ENCODE data around the gene FYN. TPM values are rescaled to one million over a fixed set of nuclear protein-coding genes. Genes with fewer than 3 reads are reported as not detected.

FYN gene
- total and polyA plus RNA-seq, 2 of the 4 experiments (the other 2 are of a cell fraction) = 30.8 to 36.4 TPM

DNA sequence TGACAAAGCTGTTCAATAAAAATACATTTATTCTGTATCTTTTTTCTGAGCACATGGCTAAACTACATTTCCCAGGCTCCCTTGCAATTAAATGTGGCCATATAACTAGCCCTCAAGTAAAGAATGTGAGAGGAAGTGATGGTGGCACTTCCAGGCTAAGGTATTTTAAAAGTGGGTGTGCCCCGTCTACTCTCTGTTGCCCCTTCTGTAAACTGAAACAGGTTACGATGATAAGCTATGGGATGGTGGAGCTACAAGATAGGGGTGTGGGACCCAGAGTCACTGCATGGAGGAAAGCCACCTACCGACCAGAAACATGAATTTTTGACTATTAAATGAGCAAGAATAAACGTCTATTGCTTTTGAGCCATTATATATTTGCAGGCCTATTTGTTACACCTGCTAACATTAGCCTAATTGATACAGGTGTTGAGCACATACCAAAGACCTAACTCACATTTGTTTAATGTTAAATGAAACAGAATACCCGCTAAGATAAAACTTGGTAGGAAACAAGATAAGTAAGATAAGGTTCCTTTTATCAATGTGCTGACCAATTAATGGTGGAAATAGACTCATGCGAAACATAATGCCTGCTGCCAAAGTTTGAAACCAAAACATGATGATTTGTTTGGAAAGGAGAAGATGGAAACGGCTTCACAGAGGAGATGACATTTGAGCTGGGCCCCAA is 3.1 kb downstream of the FYN start:
- DNase-seq (no peak), ATAC-seq (ENCODE audit: low read depth) (no peak)
- Histone ChIP-seq H3K4me1 (ENCODE audit: control insufficient read depth, insufficient read depth, low read length) (peaks cover 1% of the 10 kb centered on the region; the same call in 1 of the 2 replicates), H2AFZ (replicated peaks; ENCODE audit: low read length, poor library complexity) (no peak overlapping the region), H4K91ac (ENCODE audit: insufficient read depth, low read depth, low read length) (no peak overlapping the region), H4K8ac (ENCODE audit: low read depth in 2 of 2, low read length in 2 of 2) (no peak overlapping the region), H3K27ac (ENCODE audit: insufficient read depth, low read length) (no peak overlapping the region), H2AK5ac (ENCODE audit: low read depth, low read length) (no peak overlapping the region), H3K27me3 (ENCODE audit: control insufficient read depth, insufficient read depth, low read length) (0 out of 2 replicates have a peak, but pooled peaks cover 2% of the 10 kb centered on the region), H3K4ac (ENCODE audit: low read depth, low read length) (no peak overlapping the region), H3K9me1 (ENCODE audit: insufficient read depth, low read length) (peaks cover 3% of the 10 kb centered on the region; the same call in 1 of the 2 replicates), H3K9ac (ENCODE audit: low read depth, low read length) (no peak overlapping the region), H4K5ac (ENCODE audit: low read depth, low read length) (no peak overlapping the region), H3K56ac (ENCODE audit: extremely low read depth, insufficient read depth, low read length) (no peak overlapping the region), H3K14ac (replicated peaks; ENCODE audit: low read depth, low read length) (no peak overlapping the region), H2BK120ac (ENCODE audit: low read depth, low read length) (no peak overlapping the region), H3K4me3 (ENCODE audit: insufficient read depth, low read depth, low read length) (no peak overlapping the region), H3K23ac (ENCODE audit: low read depth, low read length) (no peak overlapping the region; the same call in 1 of the 2 replicates), H2BK20ac (ENCODE audit: low read depth, low read length) (no peak overlapping the region), H2AK9ac (replicated peaks; ENCODE audit: low read depth, low read length, poor library complexity) (no peak overlapping the region), H4K20me1 (ENCODE audit: insufficient read depth, low read length) (peaks cover 3% of the 10 kb centered on the region; the same call in 1 of the 2 replicates), H3K4me2 (ENCODE audit: low read depth, low read length) (peak overlapping the region; percentile 41; the same call in 1 of the 2 replicates), H2BK5ac (ENCODE audit: low read depth, low read length, poor library complexity, severe bottlenecking) (no peak overlapping the region), H2BK15ac (ENCODE audit: low read depth, low read length) (no peak overlapping the region), H3K79me1 (ENCODE audit: low read depth in 1 of 2, low read length in 2 of 2) (peaks cover 35 to 38% of the 10 kb centered on the region in 2 experiments), H3K36me3 (ENCODE audit: control insufficient read depth, insufficient read depth, low read length) (no peaks in the 10 kb centered on the region), H3K9me3 (ENCODE audit: control insufficient read depth, insufficient read depth, low read length) (no peaks in the 10 kb centered on the region), H3K18ac (ENCODE audit: low read depth, low read length) (no peak overlapping the region)
- in situ Hi-C loops (cut with MboI; ENCODE audit: low sequenced_read_pairs) (no loop called here), intact Hi-C loops (cut with micrococcal nuclease) (loop anchor here (5.0 kb wide), 2 partner anchors 68 to 102 kb away; no protein-coding TSS in a partner anchor), dilution Hi-C loops (cut with HindIII; ENCODE audit: low sequenced_read_pairs, unreplicated experiment) (no loop called here)
- TSS peak; percentile 20 for BruUV-seq (replicated peaks)
- CTCF ChIA-PET = no interaction called here
- POLR2A ChIA-PET (ENCODE audit: unreplicated experiment) = interaction anchor here (0.5 kb wide), 1 partner anchor 995 kb away, joined by 5 read pairs; no protein-coding TSS in a partner anchor
- whole genome bisulfite sequencing, 2 experiments (ENCODE audit: extremely low coverage in 2 of 2, insufficient read length in 1 of 2) = 93% methylated on average over 3 of the region's 7 CpGs; no CpG with 5 or more reads in 1 of the 2 experiments
- TF ChIP-seq, protein P1, sequence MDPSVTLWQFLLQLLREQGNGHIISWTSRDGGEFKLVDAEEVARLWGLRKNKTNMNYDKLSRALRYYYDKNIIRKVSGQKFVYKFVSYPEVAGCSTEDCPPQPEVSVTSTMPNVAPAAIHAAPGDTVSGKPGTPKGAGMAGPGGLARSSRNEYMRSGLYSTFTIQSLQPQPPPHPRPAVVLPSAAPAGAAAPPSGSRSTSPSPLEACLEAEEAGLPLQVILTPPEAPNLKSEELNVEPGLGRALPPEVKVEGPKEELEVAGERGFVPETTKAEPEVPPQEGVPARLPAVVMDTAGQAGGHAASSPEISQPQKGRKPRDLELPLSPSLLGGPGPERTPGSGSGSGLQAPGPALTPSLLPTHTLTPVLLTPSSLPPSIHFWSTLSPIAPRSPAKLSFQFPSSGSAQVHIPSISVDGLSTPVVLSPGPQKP (IDR thresholded peaks at IDR 0.05; ENCODE audit: borderline replicate concordance, low read depth, low read length) = no peak
- TF ChIP-seq FOS (IDR thresholded peaks at IDR 0.05; ENCODE audit: low read depth, low read length) = no peak
- TF ChIP-seq, protein P2, sequence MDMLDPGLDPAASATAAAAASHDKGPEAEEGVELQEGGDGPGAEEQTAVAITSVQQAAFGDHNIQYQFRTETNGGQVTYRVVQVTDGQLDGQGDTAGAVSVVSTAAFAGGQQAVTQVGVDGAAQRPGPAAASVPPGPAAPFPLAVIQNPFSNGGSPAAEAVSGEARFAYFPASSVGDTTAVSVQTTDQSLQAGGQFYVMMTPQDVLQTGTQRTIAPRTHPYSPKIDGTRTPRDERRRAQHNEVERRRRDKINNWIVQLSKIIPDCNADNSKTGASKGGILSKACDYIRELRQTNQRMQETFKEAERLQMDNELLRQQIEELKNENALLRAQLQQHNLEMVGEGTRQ (IDR thresholded peaks at IDR 0.05; ENCODE audit: low read depth, low read length) = no peak
- TF ChIP-seq, protein P3, sequence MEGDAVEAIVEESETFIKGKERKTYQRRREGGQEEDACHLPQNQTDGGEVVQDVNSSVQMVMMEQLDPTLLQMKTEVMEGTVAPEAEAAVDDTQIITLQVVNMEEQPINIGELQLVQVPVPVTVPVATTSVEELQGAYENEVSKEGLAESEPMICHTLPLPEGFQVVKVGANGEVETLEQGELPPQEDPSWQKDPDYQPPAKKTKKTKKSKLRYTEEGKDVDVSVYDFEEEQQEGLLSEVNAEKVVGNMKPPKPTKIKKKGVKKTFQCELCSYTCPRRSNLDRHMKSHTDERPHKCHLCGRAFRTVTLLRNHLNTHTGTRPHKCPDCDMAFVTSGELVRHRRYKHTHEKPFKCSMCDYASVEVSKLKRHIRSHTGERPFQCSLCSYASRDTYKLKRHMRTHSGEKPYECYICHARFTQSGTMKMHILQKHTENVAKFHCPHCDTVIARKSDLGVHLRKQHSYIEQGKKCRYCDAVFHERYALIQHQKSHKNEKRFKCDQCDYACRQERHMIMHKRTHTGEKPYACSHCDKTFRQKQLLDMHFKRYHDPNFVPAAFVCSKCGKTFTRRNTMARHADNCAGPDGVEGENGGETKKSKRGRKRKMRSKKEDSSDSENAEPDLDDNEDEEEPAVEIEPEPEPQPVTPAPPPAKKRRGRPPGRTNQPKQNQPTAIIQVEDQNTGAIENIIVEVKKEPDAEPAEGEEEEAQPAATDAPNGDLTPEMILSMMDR (conservative IDR thresholded peaks at IDR 0.05; ENCODE audit: low read depth, low read length) = no peak
- no peak for TF ChIP-seq BHLHE40 (IDR thresholded peaks at IDR 0.05; ENCODE audit: low read depth, low read length)
- TF ChIP-seq POLR2A (IDR thresholded peaks at IDR 0.05; ENCODE audit: low read depth, low read length) = no peak
- no peak for TF ChIP-seq RAD21 (IDR thresholded peaks at IDR 0.05; ENCODE audit: low read length)
- TF ChIP-seq NFE2L2 (IDR thresholded peaks at IDR 0.05; ENCODE audit: low read depth, low read length) = no peak
- no peak for TF ChIP-seq MXI1 (IDR thresholded peaks at IDR 0.05; ENCODE audit: borderline replicate concordance, low read depth, low read length)
- TF ChIP-seq MAFK (IDR thresholded peaks at IDR 0.05; ENCODE audit: low read depth, low read length) = no peak
- no peak for TF ChIP-seq RCOR1 (IDR thresholded peaks at IDR 0.05; ENCODE audit: insufficient replicate concordance, low read length)
- no peak for TF ChIP-seq CHD1 (IDR thresholded peaks at IDR 0.05; ENCODE audit: low read depth, low read length)
- TF ChIP-seq RFX5 (IDR thresholded peaks at IDR 0.05; ENCODE audit: low read depth, low read length) = no peak
- no peak for TF ChIP-seq SMC3 (IDR thresholded peaks at IDR 0.05; ENCODE audit: low read depth, low read length)
- no peak for TF ChIP-seq MAZ (IDR thresholded peaks at IDR 0.05; ENCODE audit: borderline replicate concordance, low read depth, low read length)

All from IMR-90 (cell line).